ENCODE data around the gene PIP5K1B. TPM values are rescaled to one million over a fixed set of nuclear protein-coding genes. Genes with fewer than 3 reads are reported as not detected.

Gene PIP5K1B
- total RNA-seq, 1 experiment from 2014 or later, result not detected

DNA sequence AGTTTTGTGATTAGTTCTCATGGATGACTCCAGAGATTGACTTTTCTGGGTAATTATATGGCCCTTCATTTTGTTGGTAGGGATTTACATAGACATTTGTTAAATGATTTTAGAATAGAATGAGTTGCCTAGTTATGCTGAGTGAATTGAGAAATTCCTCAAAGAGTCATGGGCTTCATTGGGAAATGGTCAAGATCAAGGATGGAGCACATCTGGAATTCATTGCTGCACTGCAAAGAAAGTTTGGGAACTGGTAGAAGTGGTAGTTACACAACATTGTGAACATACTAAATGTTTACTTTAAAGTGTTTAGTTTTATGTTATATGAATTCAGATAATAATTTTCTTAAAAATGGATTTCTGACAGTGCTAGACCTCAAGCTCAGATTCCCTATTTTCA lies 46.5 kb downstream of the PIP5K1B start:
- Histone ChIP-seq H3K36me3 (no peaks in the 10 kb centered on the region), H3K27ac (no peak overlapping the region), H3K9me3 (replicated peaks) (no peaks in the 10 kb centered on the region), H3K27me3 (replicated peaks) (no peaks in the 10 kb centered on the region), H3K4me3 (no peak overlapping the region), H3K4me1 (replicated peaks) (no peaks in the 10 kb centered on the region)
- no peak for DNase-seq (ENCODE audit: low read depth in 1 of 2, low spot score in 2 of 2)

DNA sequence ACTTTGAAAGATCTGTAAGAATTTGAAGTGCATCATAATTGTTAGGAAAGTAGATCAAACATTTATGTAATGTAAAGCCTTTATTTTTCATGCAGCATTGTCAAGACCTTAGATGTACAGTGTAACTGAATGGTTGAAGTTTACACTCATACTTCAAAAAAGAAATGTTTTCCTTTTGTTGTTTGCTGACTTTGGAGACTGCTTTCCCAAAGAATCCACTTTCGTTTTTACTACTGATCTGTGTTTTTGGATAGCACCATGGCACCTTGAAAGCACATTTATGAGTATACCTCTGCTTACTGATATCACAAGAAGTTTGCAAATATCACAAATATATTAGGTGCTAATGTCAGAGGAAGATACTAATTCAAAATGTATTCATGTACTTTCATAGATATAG lies 50.0 kb downstream of the PIP5K1B start:
- Histone ChIP-seq H3K4me1 (replicated peaks) (no peaks in the 10 kb centered on the region), H3K27ac (no peak overlapping the region), H3K27me3 (replicated peaks) (no peaks in the 10 kb centered on the region), H3K9me3 (replicated peaks) (no peaks in the 10 kb centered on the region), H3K4me3 (no peak overlapping the region), H3K36me3 (no peaks in the 10 kb centered on the region)
- no peak for DNase-seq (ENCODE audit: low read depth in 1 of 2, low spot score in 2 of 2)

DNA sequence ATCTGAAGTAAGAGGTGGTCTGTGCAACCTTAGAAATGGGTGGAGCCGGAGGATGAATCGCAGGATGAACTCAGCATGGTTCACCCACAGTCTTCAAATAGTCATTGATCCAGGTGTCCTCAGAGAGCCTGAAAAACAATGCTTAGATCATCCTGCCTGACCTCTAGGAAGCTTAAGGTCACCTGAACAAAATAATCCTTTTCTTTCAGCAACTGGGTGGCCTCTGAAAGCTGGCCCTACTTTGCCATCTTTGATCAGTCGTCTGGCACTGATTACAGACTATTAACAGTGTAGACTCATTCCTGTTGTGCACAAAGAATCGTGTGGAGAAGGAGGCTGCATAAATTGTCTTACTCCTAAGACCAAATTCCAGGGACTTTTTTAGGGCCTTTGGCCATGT lies 50.7 kb downstream of the PIP5K1B start:
- Histone ChIP-seq H3K4me3 (no peak overlapping the region), H3K36me3 (no peaks in the 10 kb centered on the region), H3K9me3 (replicated peaks) (no peaks in the 10 kb centered on the region), H3K27me3 (replicated peaks) (no peaks in the 10 kb centered on the region), H3K27ac (no peak overlapping the region), H3K4me1 (replicated peaks) (no peaks in the 10 kb centered on the region)
- DNase-seq (ENCODE audit: low read depth in 1 of 2, low spot score in 2 of 2), result no peak

DNA sequence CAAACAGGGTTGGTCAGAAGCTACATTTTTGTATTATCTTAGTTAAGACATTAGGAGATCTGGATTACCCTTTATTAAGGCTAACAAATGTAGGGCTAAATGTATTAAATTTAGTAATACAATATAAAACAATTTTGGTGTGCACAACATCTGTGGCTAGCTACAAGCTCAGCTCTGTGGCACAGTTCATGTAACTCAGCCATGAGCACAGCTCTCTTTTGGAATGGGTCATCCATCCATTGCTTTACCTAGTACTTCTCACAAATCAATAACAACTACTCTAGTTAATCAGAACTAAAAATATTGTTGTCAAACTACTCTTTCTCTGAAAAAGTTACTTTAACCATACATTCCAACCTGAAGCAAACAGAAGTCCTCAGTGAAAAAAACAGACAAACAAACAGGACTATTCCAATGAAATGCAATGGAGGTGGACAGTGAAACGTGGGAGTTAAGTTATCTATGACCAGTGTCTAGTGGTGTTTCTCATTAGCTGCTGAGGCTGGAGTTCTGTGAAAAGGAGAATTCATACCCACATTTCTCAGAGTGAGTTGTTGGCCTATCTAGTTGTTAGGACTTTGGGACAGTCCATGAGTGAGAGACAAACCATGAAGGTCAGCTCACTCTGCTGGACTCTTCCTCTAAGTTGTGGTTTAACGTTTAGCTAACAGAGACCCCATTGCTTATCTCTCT lies 55.1 kb downstream of the PIP5K1B start:
- Histone ChIP-seq H3K9me3 (replicated peaks) (no peaks in the 10 kb centered on the region), H3K36me3 (no peaks in the 10 kb centered on the region), H3K27ac (no peak overlapping the region), H3K4me1 (replicated peaks) (no peaks in the 10 kb centered on the region), H3K4me3 (no peak overlapping the region), H3K27me3 (replicated peaks) (no peaks in the 10 kb centered on the region)
- DNase-seq (ENCODE audit: low read depth in 1 of 2, low spot score in 2 of 2), result no peak

DNA sequence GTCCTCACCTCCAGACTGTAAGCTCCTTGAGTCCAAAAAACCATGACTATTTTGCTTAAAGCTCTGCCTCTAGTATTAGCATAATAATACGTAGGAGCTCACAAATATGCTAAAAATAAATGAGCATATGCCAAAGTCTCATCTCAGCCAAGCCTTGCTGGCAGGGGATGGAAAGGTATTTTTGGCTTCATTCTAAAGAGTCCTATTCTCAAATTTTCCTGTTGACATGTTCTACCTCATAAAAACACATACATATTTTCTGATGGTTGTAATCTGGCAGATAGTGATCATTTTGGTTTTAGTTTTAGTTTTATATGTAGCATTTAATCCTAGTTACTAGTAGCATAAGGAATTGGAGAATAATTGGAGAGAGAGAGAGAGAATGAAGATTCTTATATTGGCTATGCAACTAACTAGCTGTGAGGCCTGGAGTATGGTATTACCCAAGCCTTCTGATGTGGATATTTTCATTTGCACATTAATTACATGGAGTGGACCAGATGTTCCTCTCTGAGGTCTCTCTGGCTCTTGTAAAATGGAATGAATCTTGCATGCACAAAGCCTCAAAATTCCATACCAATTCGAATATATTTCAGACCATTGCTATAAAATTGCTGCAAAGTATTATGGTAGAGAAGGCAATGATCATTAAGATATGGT lies 55.8 kb downstream of the PIP5K1B start:
- Histone ChIP-seq H3K9me3 (replicated peaks) (no peaks in the 10 kb centered on the region), H3K4me1 (replicated peaks) (no peaks in the 10 kb centered on the region), H3K27me3 (replicated peaks) (no peaks in the 10 kb centered on the region), H3K4me3 (no peak overlapping the region), H3K27ac (no peak overlapping the region), H3K36me3 (no peaks in the 10 kb centered on the region)
- no peak for DNase-seq (ENCODE audit: low read depth in 1 of 2, low spot score in 2 of 2)

DNA sequence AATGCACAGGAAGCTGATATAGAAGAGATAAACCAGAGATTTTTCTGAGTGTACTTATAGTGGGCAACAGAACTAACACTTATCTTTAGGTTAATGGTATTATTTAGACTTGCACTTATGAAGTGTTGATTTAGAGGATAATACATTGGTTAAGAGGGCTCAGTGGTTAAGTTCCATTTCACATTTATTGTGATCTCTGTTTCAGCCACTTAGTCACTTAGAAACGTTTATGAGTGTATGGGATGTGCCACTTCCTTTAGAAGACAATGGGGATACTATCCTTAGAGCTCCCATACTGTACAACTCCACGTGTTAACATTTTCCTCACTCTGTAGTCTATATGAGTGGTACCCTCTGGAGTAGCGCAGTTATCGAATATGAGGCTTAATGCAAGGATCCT lies 57.5 kb downstream of the PIP5K1B start:
- no peak overlapping the region for H3K27ac ChIP-seq
- no peak for DNase-seq (ENCODE audit: low read depth in 1 of 2, low spot score in 2 of 2)
- no peaks in the 10 kb centered on the region for H3K27me3 ChIP-seq (replicated peaks)
- H3K36me3 ChIP-seq, result no peaks in the 10 kb centered on the region
- no peaks in the 10 kb centered on the region for H3K9me3 ChIP-seq (replicated peaks)
- H3K4me3 ChIP-seq, result no peak overlapping the region
- H3K4me1 ChIP-seq (replicated peaks), result no peaks in the 10 kb centered on the region

DNA sequence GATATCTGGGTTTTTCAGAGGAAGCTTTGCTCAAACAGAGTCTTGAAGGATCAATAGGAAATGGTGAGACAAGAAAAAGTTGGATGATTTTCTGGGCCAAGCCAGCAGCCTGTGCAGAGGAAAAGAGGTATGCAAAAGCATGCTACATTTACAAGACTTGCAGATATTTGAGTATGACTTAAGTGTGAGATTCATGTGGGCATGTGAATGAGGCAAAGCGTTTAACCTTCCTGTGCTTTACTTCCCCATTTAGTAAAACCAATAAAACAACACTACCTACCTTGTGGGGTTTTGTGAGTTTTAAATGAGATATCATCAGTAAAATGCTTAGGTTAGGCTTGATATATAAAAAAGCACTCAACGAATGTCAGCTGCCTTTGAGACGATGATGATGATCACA lies 58.1 kb downstream of the PIP5K1B start:
- Histone ChIP-seq H3K36me3 (no peaks in the 10 kb centered on the region), H3K27me3 (replicated peaks) (no peaks in the 10 kb centered on the region), H3K9me3 (replicated peaks) (no peaks in the 10 kb centered on the region), H3K27ac (no peak overlapping the region), H3K4me3 (no peak overlapping the region), H3K4me1 (replicated peaks) (no peaks in the 10 kb centered on the region)
- DNase-seq (ENCODE audit: low read depth in 1 of 2, low spot score in 2 of 2), result no peak

DNA sequence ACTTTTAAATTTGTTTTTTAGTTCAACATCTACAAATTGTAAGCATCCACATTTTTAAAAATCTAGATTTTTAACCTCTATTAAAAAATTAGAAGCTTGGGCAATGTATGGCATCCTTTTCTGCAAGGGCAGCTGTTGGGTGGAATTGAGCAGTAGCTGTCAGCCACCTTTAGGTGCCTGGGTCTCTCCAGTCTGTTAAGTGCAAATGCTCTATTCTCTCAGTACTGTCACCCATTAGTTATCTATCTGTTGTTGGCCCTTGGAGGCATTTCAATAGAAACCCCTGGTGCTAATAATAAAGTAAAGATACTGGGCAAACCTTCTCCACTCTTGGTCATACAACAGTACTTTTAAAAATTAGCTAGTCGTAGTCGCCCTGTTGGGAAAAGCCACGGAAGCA lies 63.6 kb downstream of the PIP5K1B start:
- Histone ChIP-seq H3K27ac (no peak overlapping the region), H3K36me3 (no peaks in the 10 kb centered on the region), H3K9me3 (replicated peaks) (no peaks in the 10 kb centered on the region), H3K4me3 (no peak overlapping the region), H3K4me1 (replicated peaks) (no peaks in the 10 kb centered on the region), H3K27me3 (replicated peaks) (0 out of 2 replicates have a peak, but pooled peaks cover 3% of the 10 kb centered on the region)
- DNase-seq (ENCODE audit: low read depth in 1 of 2, low spot score in 2 of 2), result no peak

DNA sequence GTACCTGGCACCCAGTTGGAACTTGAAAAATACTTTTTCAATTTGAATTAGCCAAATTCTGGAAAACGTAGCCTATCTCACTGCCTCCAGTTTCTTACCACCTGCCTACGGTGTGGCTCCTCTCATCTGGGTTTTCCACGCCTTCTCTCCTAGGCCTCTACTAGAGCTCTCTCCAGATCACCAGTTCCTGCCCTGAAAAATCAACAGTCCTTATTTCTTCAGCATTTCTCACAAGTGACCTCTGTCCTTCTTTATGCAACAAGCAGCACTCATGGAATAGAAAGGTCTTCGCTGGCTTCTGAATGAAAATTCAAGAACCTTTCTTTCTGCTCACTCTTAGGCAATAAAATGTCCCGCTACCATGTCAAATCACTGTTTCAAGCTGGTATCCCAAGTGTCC lies 64.8 kb downstream of the PIP5K1B start:
- DNase-seq (ENCODE audit: low read depth in 1 of 2, low spot score in 2 of 2), result no peak
- H3K36me3 ChIP-seq, result no peaks in the 10 kb centered on the region
- 0 out of 2 replicates have a peak, but pooled peaks cover 3% of the 10 kb centered on the region for H3K27me3 ChIP-seq (replicated peaks)
- H3K4me3 ChIP-seq, result no peak overlapping the region
- H3K27ac ChIP-seq, result no peak overlapping the region
- no peaks in the 10 kb centered on the region for H3K9me3 ChIP-seq (replicated peaks)
- no peaks in the 10 kb centered on the region for H3K4me1 ChIP-seq (replicated peaks)

DNA sequence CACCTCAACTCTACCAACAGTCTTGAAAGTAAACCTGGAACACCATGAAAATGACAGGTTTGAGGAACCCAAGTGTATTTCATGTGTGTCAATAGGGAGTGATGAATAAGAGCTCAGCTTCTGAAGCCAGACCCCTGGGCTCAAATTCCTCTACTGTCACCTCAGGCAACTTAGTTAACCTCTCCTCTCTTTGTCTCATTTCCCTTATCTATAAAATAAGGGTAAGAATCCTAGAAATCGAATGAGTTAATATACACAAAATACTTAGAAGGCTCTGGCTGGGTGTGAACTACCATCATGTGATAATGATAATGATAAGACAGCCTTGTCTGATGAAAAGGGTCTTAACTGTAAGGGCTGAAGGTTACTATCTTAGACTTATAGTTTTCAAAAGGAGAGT lies 66.3 kb downstream of the PIP5K1B start:
- no peak overlapping the region for H3K27ac ChIP-seq
- no peaks in the 10 kb centered on the region for H3K9me3 ChIP-seq (replicated peaks)
- no peaks in the 10 kb centered on the region for H3K4me1 ChIP-seq (replicated peaks)
- 0 out of 2 replicates have a peak, but pooled peaks cover 3% of the 10 kb centered on the region for H3K27me3 ChIP-seq (replicated peaks)
- no peak for DNase-seq (ENCODE audit: low read depth in 1 of 2, low spot score in 2 of 2)
- H3K36me3 ChIP-seq, result no peaks in the 10 kb centered on the region
- no peak overlapping the region for H3K4me3 ChIP-seq

DNA sequence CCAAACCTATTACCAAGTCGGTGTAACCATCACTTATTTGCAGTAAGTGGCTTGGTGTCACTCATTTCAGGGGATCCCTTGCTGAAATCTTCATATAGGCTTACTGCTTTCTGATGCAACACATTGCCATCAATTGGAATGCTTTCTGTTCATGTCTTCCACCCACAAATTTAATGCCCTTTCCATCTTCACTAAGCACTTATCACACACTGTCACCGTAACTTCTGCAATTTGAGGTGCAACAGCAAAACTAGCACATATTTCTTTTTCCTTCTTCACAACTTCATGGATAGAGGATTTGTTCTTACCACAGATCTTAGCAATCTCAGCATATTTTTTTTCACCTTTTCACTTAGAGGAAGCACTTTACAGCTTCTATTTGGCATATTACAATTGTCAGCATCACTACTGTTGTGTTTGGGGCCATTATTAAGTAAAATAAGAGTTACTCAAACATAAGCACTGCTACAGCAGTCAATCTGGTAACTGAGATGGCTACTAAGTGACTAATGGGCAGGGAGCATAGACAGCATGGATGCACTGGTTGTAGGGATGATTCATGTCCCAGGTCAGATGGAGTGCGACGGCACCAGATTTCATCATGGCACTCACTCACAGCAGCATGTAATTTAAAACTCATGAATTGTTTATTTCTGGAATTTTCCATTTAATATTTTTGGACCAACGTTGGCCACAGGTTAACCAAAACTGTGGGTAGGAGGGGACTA lies 70.1 kb downstream of the PIP5K1B start:
- no peak overlapping the region for H3K4me3 ChIP-seq
- H3K4me1 ChIP-seq (replicated peaks), result peaks cover 6% of the 10 kb centered on the region; the same call in 1 of the 2 replicates
- no peaks in the 10 kb centered on the region for H3K9me3 ChIP-seq (replicated peaks)
- no peak overlapping the region for H3K27ac ChIP-seq
- H3K36me3 ChIP-seq, result no peaks in the 10 kb centered on the region
- 0 out of 2 replicates have a peak, but pooled peaks cover 3% of the 10 kb centered on the region for H3K27me3 ChIP-seq (replicated peaks)
- DNase-seq (ENCODE audit: low read depth in 1 of 2, low spot score in 2 of 2), result no peak

DNA sequence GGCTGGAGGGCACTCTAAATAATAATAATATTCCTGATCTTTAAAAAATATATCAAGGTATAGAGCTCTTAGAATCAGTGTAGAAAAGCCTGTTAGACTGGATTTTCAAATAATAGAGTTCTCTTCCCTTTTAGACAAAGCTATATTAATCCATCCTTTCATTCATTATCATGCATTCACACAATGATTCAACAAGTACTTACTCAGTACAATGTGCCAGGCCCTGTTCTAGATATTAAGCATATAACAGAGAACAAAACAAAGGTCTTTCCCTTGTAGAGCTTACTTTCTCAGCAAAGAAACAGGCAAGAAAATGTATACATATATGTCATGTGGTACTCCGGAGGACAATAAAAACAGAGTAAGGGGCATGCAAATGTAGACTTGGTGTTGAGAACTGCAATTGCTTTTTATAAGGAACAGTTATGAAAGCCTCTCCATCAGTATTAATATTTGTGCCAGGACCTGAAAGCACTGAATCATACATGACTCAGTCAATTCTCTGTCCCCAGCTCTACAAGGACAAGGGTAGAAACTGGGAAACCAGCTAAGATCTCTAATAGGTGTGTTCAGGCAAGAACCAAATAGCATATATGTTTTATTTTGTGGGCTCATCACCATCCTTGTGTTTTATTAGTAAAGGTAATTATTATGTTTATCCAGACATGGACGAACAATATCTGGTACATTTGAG lies 72.2 kb downstream of the PIP5K1B start:
- peaks cover 6% of the 10 kb centered on the region; the same call in 1 of the 2 replicates for H3K4me1 ChIP-seq (replicated peaks)
- no peaks in the 10 kb centered on the region for H3K36me3 ChIP-seq
- no peak overlapping the region for H3K4me3 ChIP-seq
- H3K27ac ChIP-seq, result no peak overlapping the region
- H3K27me3 ChIP-seq (replicated peaks), result no peaks in the 10 kb centered on the region
- DNase-seq (ENCODE audit: low read depth in 1 of 2, low spot score in 2 of 2), result no peak
- H3K9me3 ChIP-seq (replicated peaks), result no peaks in the 10 kb centered on the region

DNA sequence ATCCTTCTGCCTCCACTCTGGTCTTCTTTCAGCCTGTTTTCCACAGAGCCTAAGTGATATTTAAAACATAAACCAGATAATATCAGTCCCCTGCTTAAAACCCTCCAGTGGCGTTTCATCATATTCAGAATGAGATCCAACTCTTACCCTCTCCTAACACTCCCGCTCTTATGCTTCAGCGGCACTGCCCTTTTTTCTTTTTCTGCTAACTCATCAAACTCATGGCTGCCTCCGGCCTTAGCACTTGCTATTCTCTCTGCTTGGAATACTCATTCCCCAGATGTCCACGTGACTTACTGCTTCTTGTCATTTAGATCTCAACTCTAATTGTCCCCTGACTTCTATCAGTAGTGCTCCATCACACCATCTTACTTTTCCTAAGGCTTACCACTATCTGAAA lies 73.6 kb downstream of the PIP5K1B start:
- peaks cover 6% of the 10 kb centered on the region; the same call in 1 of the 2 replicates for H3K4me1 ChIP-seq (replicated peaks)
- no peak overlapping the region for H3K4me3 ChIP-seq
- DNase-seq (ENCODE audit: low read depth in 1 of 2, low spot score in 2 of 2), result no peak
- H3K9me3 ChIP-seq (replicated peaks), result no peaks in the 10 kb centered on the region
- H3K36me3 ChIP-seq, result no peaks in the 10 kb centered on the region
- H3K27ac ChIP-seq, result no peak overlapping the region
- H3K27me3 ChIP-seq (replicated peaks), result no peaks in the 10 kb centered on the region
